GDM1 (cell line): ENCODE results near the gene MT1H.
"Not testable (repeated sequence)": the region's sequence is repeated elsewhere in the genome, so short reads cannot be mapped to it uniquely, and the experiment has no call there.

ENCODE experiments used
- DNase-seq: peaks from one replicate; lab custom pipeline; 2025; lab: John Stamatoyannopoulos, UW

The MT1H gene

GRCh38 chr16:56665286-56666261 is 4.0 kb upstream of the MT1H start:
- DNase-seq: not testable (repeated sequence)

GRCh38 chr16:56667581-56668571 is 1.7 kb upstream of the MT1H start, which contains the start of gene MT1G:
TSS of gene MT1G (minus strand) at chr16:56668065. CDS start at chr16:56667993, 72 bp downstream.
- DNase-seq: no peak

GRCh38 chr16:56669840-56670619 is 416 bp downstream of the MT1H start:
- DNase-seq: no peak

GRCh38 chr16:56670620-56670934 is 963 bp downstream of the MT1H start:
- DNase-seq: no peak

- DNase-seq: not testable (repeated sequence)
Measured at GRCh38 chr16:56671691-56672090, 2.1 kb downstream of the MT1H start.

GRCh38 chr16:56672171-56672570 is 2.6 kb downstream of the MT1H start:
- not testable (repeated sequence) for DNase-seq

GRCh38 chr16:56672761-56673536 is 3.3 kb downstream of the MT1H start:
- no peak for DNase-seq

GRCh38 chr16:56673921-56674320 is 4.3 kb downstream of the MT1H start:
- DNase-seq: no peak

GRCh38 chr16:56674570-56674969 is 5.0 kb downstream of the MT1H start:
- DNase-seq: not testable (repeated sequence)

GRCh38 chr16:56675685-56676210 is 6.1 kb downstream of the MT1H start:
- DNase-seq: no peak

GRCh38 chr16:56677474-56677873 is 7.9 kb downstream of the MT1H start:
- no peak for DNase-seq

GRCh38 chr16:56679078-56679730 is 9.6 kb downstream of the MT1H start:
- DNase-seq: no peak

GRCh38 chr16:56679818-56680217 is 10.2 kb downstream of the MT1H start:
- no peak for DNase-seq

- DNase-seq: peak; percentile 27
Measured at GRCh38 chr16:56681939-56682702, 12.5 kb downstream of the MT1H start, which contains the start of gene MT1X. TSS of gene MT1X (plus strand) at chr16:56682470. CDS start at chr16:56682541, 71 bp downstream.

GRCh38 chr16:56682703-56683397 is 13.2 kb downstream of the MT1H start:
- no peak for DNase-seq

- DNase-seq: no peak
Measured at GRCh38 chr16:56683424-56684172, 14.0 kb downstream of the MT1H start.

GRCh38 chr16:56684256-56684925 is 14.8 kb downstream of the MT1H start:
- DNase-seq: no peak
